ENCODE data around the gene CENPQ. TPM values are rescaled to one million over a fixed set of nuclear protein-coding genes. Genes with fewer than 3 reads are reported as not detected.

The CENPQ gene
- total RNA-seq, 2 experiments from 2014 or later = 19.3 to 19.9 TPM

DNA sequence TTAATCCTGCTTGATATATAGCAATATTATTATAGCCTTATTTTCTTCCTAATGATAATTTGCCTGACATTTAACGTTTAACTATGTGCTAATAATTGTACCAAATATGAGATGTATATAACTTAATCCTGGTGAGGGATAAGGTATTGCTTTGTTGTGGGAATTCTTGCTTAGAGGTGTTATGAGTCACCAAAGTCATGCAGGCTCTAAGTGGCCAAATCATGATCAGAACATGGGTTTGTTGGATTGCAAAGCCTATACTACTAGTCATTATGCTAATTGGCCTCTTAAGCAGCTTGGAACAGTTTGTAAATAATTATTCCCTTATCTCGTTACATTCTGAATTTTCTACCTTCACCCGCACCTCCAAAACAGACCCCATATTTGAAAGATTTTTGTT is 65.4 kb downstream of the CENPQ start:
- Mint-ChIP-seq H3K4me3 (no peak overlapping the region), H3K27me3 (ENCODE audit: low read depth) (peaks cover 5% of the 10 kb centered on the region), H3K9me3 (no peaks in the 10 kb centered on the region), H3K4me1 (ENCODE audit: low read depth) (no peaks in the 10 kb centered on the region), H3K27ac (no peak overlapping the region), H3K36me3 (ENCODE audit: low read depth) (no peaks in the 10 kb centered on the region)
- no peak for DNase-seq
- CTCF ChIA-PET = interaction anchor here (0.8 to 1.1 kb wide), 2 partner anchors 13 to 41 kb away, joined by 3 read pairs; no protein-coding TSS in a partner anchor
- intact Hi-C loops (cut with micrococcal nuclease) = no loop called here

DNA sequence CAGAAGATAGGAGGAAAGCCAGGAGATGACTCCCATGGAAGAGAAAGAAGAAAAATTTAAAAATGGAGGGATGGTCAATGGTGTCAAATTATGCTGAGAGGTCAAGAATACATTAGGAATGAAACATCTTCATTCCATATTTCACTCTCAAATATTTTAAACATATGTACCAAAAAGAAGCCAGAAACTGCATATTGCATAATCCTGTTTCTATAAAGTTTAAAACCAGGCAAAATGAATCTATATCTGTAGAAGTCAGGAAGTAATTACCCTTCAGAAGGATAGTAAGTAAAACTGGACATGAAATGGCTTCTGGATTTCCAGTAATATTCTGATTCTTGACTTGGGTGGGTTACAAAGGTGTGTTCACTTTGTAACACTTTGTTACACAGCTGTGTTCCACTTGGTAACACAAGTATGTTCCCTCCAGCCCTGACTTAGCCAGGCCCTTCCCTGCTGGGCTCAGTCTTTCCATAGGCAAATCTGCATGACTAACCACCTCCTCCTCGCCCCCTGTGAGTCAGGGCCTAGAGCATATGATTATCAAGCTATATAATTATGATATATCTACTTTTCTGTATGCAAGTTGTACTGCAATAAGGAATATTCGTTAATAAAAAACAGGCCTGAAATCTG is 67.1 kb downstream of the CENPQ start:
- Mint-ChIP-seq H3K4me1 (ENCODE audit: low read depth) (no peaks in the 10 kb centered on the region), H3K36me3 (ENCODE audit: low read depth) (no peaks in the 10 kb centered on the region), H3K27me3 (ENCODE audit: low read depth) (peaks cover 5% of the 10 kb centered on the region), H3K27ac (no peak overlapping the region), H3K4me3 (no peak overlapping the region), H3K9me3 (no peaks in the 10 kb centered on the region)
- CTCF ChIA-PET = interaction anchor here (0.6 to 6.1 kb wide), 5 partner anchors 19 to 1376 kb away, joined by 6 to 91 read pairs (median 16); partner anchors contain the start of gene C6orf141
- intact Hi-C loops (cut with micrococcal nuclease) = loop anchor here (5.0 kb wide), 1 partner anchor 1072 kb away; no protein-coding TSS in a partner anchor
- DNase-seq = no peak

GRCh38 chr6:49531774-49532569 is 68.8 kb downstream of the CENPQ start:
- CTCF ChIA-PET = interaction anchor here (0.7 to 6.1 kb wide), 31 partner anchors 8 to 319 kb away, joined by 3 to 91 read pairs (median 5); partner anchors contain the start of gene C6orf141
- intact Hi-C loops (cut with micrococcal nuclease) = loop anchor here (1.0 to 5.0 kb wide), 4 partner anchors 39 to 1070 kb away; no protein-coding TSS in a partner anchor
- H3K4me3 Mint-ChIP-seq = no peak overlapping the region
- H3K9me3 Mint-ChIP-seq = no peaks in the 10 kb centered on the region
- no peaks in the 10 kb centered on the region for H3K36me3 Mint-ChIP-seq (ENCODE audit: low read depth)
- H3K27ac Mint-ChIP-seq = no peak overlapping the region
- no peaks in the 10 kb centered on the region for H3K4me1 Mint-ChIP-seq (ENCODE audit: low read depth)
- peaks cover 5% of the 10 kb centered on the region for H3K27me3 Mint-ChIP-seq (ENCODE audit: low read depth)
- no peak for DNase-seq

GRCh38 chr6:49535795-49536194 is 72.6 kb downstream of the CENPQ start:
- no peak overlapping the region for H3K4me3 Mint-ChIP-seq
- intact Hi-C loops (cut with micrococcal nuclease) = no loop called here
- H3K27ac Mint-ChIP-seq = no peak overlapping the region
- CTCF ChIA-PET = interaction anchor here (0.7 to 6.1 kb wide), 2 partner anchors 71 to 316 kb away, joined by 3 to 91 read pairs; no protein-coding TSS in a partner anchor
- DNase-seq = no peak
- H3K4me1 Mint-ChIP-seq (ENCODE audit: low read depth) = no peaks in the 10 kb centered on the region
- H3K9me3 Mint-ChIP-seq = no peaks in the 10 kb centered on the region
- H3K36me3 Mint-ChIP-seq (ENCODE audit: low read depth) = no peaks in the 10 kb centered on the region
- H3K27me3 Mint-ChIP-seq (ENCODE audit: low read depth) = no peaks in the 10 kb centered on the region

- H3K27ac Mint-ChIP-seq = no peak overlapping the region
- DNase-seq = no peak
- peaks cover 4% of the 10 kb centered on the region for H3K4me1 Mint-ChIP-seq (ENCODE audit: low read depth)
- CTCF ChIA-PET = no interaction called here
- peaks cover 2% of the 10 kb centered on the region for H3K27me3 Mint-ChIP-seq (ENCODE audit: low read depth)
- H3K4me3 Mint-ChIP-seq = no peak overlapping the region
- intact Hi-C loops (cut with micrococcal nuclease) = no loop called here
- no peaks in the 10 kb centered on the region for H3K9me3 Mint-ChIP-seq
- no peaks in the 10 kb centered on the region for H3K36me3 Mint-ChIP-seq (ENCODE audit: low read depth)
Observed at GRCh38 chr6:49539102-49539501, 75.9 kb downstream of the CENPQ start.

DNA sequence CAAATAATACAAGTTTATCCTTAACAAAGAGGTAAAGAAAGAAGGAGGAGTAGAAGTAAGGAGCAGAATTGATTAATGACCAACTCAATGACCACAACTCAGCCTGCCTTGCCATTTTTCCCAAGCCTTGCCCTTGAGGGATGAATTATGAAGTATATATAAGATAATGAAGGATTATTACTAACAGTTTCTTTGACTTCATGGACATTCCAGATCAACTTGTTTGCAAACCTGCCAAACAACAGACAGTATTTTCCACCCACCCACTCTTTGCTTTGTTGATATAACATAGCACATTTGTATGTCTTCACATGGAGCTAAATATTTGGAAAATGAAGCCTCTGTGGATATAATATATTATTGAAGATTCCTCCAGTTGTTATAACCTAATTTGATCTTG is 77.4 kb downstream of the CENPQ start:
- intact Hi-C loops (cut with micrococcal nuclease) = no loop called here
- Mint-ChIP-seq H3K4me1 (ENCODE audit: low read depth) (peaks cover 4% of the 10 kb centered on the region), H3K27me3 (ENCODE audit: low read depth) (peaks cover 6% of the 10 kb centered on the region), H3K27ac (no peak overlapping the region), H3K36me3 (ENCODE audit: low read depth) (no peaks in the 10 kb centered on the region), H3K4me3 (no peak overlapping the region), H3K9me3 (no peaks in the 10 kb centered on the region)
- CTCF ChIA-PET = interaction anchor here (0.9 to 1.1 kb wide), 2 partner anchors 9 to 10 kb away, joined by 3 to 5 read pairs; partner anchors contain the start of gene C6orf141
- DNase-seq = no peak

DNA sequence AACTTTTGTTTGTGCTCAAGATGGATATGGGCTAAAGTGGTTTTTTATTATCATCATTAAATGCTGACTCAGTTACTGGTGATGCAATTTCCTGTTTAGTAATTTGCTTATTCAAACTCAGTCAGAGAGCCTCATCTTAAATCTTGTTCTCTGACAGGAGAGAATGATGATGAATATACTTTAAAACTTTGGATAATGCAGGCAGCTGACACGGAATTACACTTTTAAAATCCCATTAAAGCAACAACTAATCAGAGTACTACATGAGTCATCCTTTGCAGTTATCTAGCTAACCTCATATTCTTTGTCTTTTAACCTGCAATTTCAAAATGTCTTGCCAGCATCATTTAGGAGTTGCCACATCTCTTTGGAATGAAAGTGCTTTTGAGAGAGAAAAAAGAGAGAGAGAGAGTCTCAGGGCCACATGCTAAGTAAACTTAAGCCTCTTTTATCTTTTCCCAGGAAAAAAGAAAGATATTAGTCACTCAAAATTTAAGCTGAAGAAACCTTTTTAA is 78.1 kb downstream of the CENPQ start:
- no peak for DNase-seq
- intact Hi-C loops (cut with micrococcal nuclease) = no loop called here
- H3K36me3 Mint-ChIP-seq (ENCODE audit: low read depth) = no peaks in the 10 kb centered on the region
- H3K27me3 Mint-ChIP-seq (ENCODE audit: low read depth) = peaks cover 6% of the 10 kb centered on the region
- H3K4me1 Mint-ChIP-seq (ENCODE audit: low read depth) = peaks cover 4% of the 10 kb centered on the region
- CTCF ChIA-PET = interaction anchor here (0.7 to 1.4 kb wide), 4 partner anchors 9 to 1780 kb away, joined by 3 to 5 read pairs (median 3); partner anchors contain the start of gene C6orf141
- H3K27ac Mint-ChIP-seq = no peak overlapping the region
- H3K4me3 Mint-ChIP-seq = no peak overlapping the region
- H3K9me3 Mint-ChIP-seq = no peaks in the 10 kb centered on the region

GRCh38 chr6:49541936-49542335 is 78.8 kb downstream of the CENPQ start:
- Mint-ChIP-seq H3K27ac (no peak overlapping the region), H3K4me3 (no peak overlapping the region), H3K27me3 (ENCODE audit: low read depth) (peaks cover 6% of the 10 kb centered on the region), H3K9me3 (no peaks in the 10 kb centered on the region), H3K4me1 (ENCODE audit: low read depth) (peaks cover 4% of the 10 kb centered on the region), H3K36me3 (ENCODE audit: low read depth) (no peaks in the 10 kb centered on the region)
- DNase-seq = no peak
- CTCF ChIA-PET = interaction anchor here (0.8 to 3.6 kb wide), 4 partner anchors 9 to 65 kb away, joined by 3 to 27 read pairs (median 8); no protein-coding TSS in a partner anchor
- intact Hi-C loops (cut with micrococcal nuclease) = no loop called here

Other genes with a start within 250 kb of the CENPQ start
- gene MMUT, start 117 bp upstream of the CENPQ start, total RNA-seq = 10 to 100 TPM; 15.1 to 15.2 TPM
- gene GLYATL3, start 36.6 kb downstream of the CENPQ start, total RNA-seq = not detected
- under 1 TPM; 0.42 to 0.91 TPM for gene C6orf141, start 87.3 kb downstream of the CENPQ start, total RNA-seq
- gene RHAG, start 173.5 kb downstream of the CENPQ start, total RNA-seq = not detected